H1 (cell line): ENCODE results near the gene SPTBN4. TPM values are rescaled to one million over a fixed set of nuclear protein-coding genes. Genes with fewer than 3 reads are reported as not detected.

Experiments used
- EP300 ChIP-seq, 2 experiments: IDR thresholded peaks; 1 replicate in 1 of 2; 2 replicates in 1 of 2; pipeline ENCODE4 v1.6.1; 2011 to 2012; ENCODE audit warnings: low read depth in 2 of 2, low read length in 2 of 2, mild to moderate bottlenecking in 2 of 2, borderline replicate concordance in 1 of 2, inconsistent platforms in 1 of 2, moderate library complexity in 1 of 2
- SIRT6 ChIP-seq: IDR thresholded peaks from one replicate; pipeline ENCODE4 v1.7.1; 2012; ENCODE audit warnings: low read length, inconsistent platforms
- TAF1 ChIP-seq: IDR thresholded peaks from 2 replicates; pipeline ENCODE4 v1.6.1; 2011; ENCODE audit warnings: mild to moderate bottlenecking, low read depth, low read length
- polyA plus RNA-seq, 7 experiments: library from polyadenylated mRNA; depleted of rRNA in 3 of 7; stranded (reverse) in 5 of 7; unstranded in 2 of 7; fragments of >200 nt in 5 of 7; fragments of 200-250 nt in 2 of 7; gene quantifications; 1 replicate in 5 of 7; 2 replicates in 1 of 7; 4 replicates in 1 of 7; pipeline versions ENCODE4 v1.2.1 to v1.2.3, GENCODE V29; 2011 to 2013; ENCODE audit warnings: missing spikeins in 2 of 7, mixed read lengths in 2 of 7
- total RNA-seq: library from RNA; stranded (reverse); fragmentation: NEBNext Ultra II Directional; extraction: Animal tissue kit (Norgen Biotek cat#: 25700); gene quantifications from 2 replicates; pipeline ENCODE4 v1.2.1, GENCODE V29; 2021

SPTBN4 gene
- total and polyA plus RNA-seq, 2 of the 8 experiments (the other 6 are each of a cell fraction or from before 2014, with no cell fraction given), result 1.9 to 3.0 TPM

GRCh38 chr19:40524133-40524549, 57.3 kb downstream of the SPTBN4 start (continued):
- TF ChIP-seq EP300 (IDR thresholded peaks at IDR 0.05; ENCODE audit: borderline replicate concordance in 1 of 2, low read depth in 2 of 2, low read length in 2 of 2), result no peak
- TF ChIP-seq TAF1, result no peak
- no peak for TF ChIP-seq SIRT6
- TF ChIP-seq, all 59 proteins: peak for 0
